GM23338 (cell line): Measurements from ENCODE around the gene TRIM37. TPM values are rescaled to one million over a fixed set of nuclear protein-coding genes. Genes with fewer than 3 reads are reported as not detected.

Source experiments
- ATAC-seq: fragments of 200-7000 bp; cut with Tn5 transposase; 3 replicates; pipeline ENCODE4 v1.9.1; 2020
- DNase-seq: peaks from one replicate; pipeline ENCODE4 v3.0.0-alpha.2; 2015; ENCODE audit warnings: low spot score
- H2AFZ ChIP-seq: fragments of 200-600 bp; sonication (generic); 2 replicates; pipeline ENCODE4 v1.8.0; 2016; ENCODE audit warnings: antibody characterized with exemption, mild to moderate bottlenecking, moderate library complexity
- H3F3A ChIP-seq: fragments of 200-600 bp; sonication (generic); replicated peaks from 2 replicates; pipeline ENCODE4 v1.8.0; 2017; ENCODE audit warnings: antibody characterized with exemption, mixed run types, low read depth
- H3K27ac ChIP-seq: fragments of 200-600 bp; sonication (generic); 2 replicates; pipeline ENCODE4 v1.6.1; 2016; ENCODE audit warnings: low read depth
- H3K27me3 ChIP-seq: fragments of 200-600 bp; sonication (generic); 2 replicates; pipeline ENCODE4 v1.8.0; 2016; ENCODE audit warnings: mild to moderate bottlenecking, mixed run types, moderate library complexity; ENCODE audit not compliant: insufficient read depth
- H3K36me3 ChIP-seq: fragments of 200-600 bp; sonication (generic); 2 replicates; pipeline ENCODE4 v1.8.0; 2016; ENCODE audit warnings: mild to moderate bottlenecking; ENCODE audit not compliant: insufficient read depth
- H3K4me1 ChIP-seq: fragments of 200-600 bp; sonication (generic); 2 replicates; pipeline ENCODE4 v1.8.0; 2016; ENCODE audit warnings: mild to moderate bottlenecking, moderate library complexity; ENCODE audit not compliant: insufficient read depth
- H3K4me2 ChIP-seq: fragments of 200-600 bp; sonication (generic); 2 replicates; pipeline ENCODE4 v1.7.1; 2017; ENCODE audit warnings: mixed run types
- H3K4me3 ChIP-seq: fragments of 200-600 bp; sonication (generic); 2 replicates; pipeline ENCODE4 v1.6.1; 2016; ENCODE audit warnings: mixed run types
- H3K79me2 ChIP-seq: fragments of 200-600 bp; sonication (generic); replicated peaks from 2 replicates; pipeline ENCODE4 v1.8.0; 2017; ENCODE audit warnings: mild to moderate bottlenecking; ENCODE audit not compliant: insufficient read depth
- H3K9me2 ChIP-seq: fragments of 200-600 bp; sonication (generic); 2 replicates; pipeline ENCODE4 v1.8.0; 2017; ENCODE audit not compliant: insufficient read depth
- H4K20me1 ChIP-seq: fragments of 200-600 bp; sonication (generic); replicated peaks from 2 replicates; pipeline ENCODE4 v1.8.0; 2017; ENCODE audit warnings: mild to moderate bottlenecking; ENCODE audit not compliant: insufficient read depth
- H3K27ac Mint-ChIP-seq: 2 replicates; pipeline ENCODE4 v1.8.0; 2020; ENCODE audit warnings: inconsistent platforms, mild to moderate bottlenecking, moderate library complexity, mixed read lengths
- H3K27me3 Mint-ChIP-seq: 3 replicates; pipeline ENCODE4 v1.8.0; 2022; ENCODE audit warnings: low read depth, mild to moderate bottlenecking, moderate library complexity, mixed read lengths, inconsistent platforms; ENCODE audit not compliant: insufficient read depth, poor library complexity
- H3K36me3 Mint-ChIP-seq: 3 replicates; pipeline ENCODE4 v1.8.0; 2021; ENCODE audit warnings: low read depth, mild to moderate bottlenecking, inconsistent platforms, moderate library complexity, mixed read lengths
- H3K4me1 Mint-ChIP-seq: 3 replicates; pipeline ENCODE4 v1.8.0; 2020; ENCODE audit warnings: mild to moderate bottlenecking, inconsistent platforms, mixed read lengths
- H3K4me3 Mint-ChIP-seq: 3 replicates; pipeline ENCODE4 v1.8.0; 2021; ENCODE audit warnings: moderate library complexity, mild to moderate bottlenecking, inconsistent platforms, mixed read lengths
- H3K9me3 Mint-ChIP-seq: 3 replicates; pipeline ENCODE4 v1.8.0; 2020; ENCODE audit warnings: moderate library complexity, mild to moderate bottlenecking, inconsistent platforms, mixed read lengths
- CREB1 ChIP-seq: fragments of 250-450 bp; sonication (Bioruptor Pico); IDR thresholded peaks from 2 replicates; pipeline ENCODE4 v1.5.0; 2020; ENCODE audit warnings: low read depth, mild to moderate bottlenecking, moderate library complexity
- ETS1 ChIP-seq: IDR thresholded peaks from 2 replicates; pipeline ENCODE4 v1.6.1; 2016; ENCODE audit warnings: antibody characterized with exemption
- EZH2 ChIP-seq: fragments of 200-600 bp; sonication (generic); IDR thresholded peaks from one replicate; pipeline ENCODE4 v1.8.0; 2017; ENCODE audit warnings: antibody characterized with exemption, mild to moderate bottlenecking, low read depth; ENCODE audit not compliant: unreplicated experiment
- EZH2phosphoT487 ChIP-seq: fragments of 200-600 bp; sonication (generic); IDR thresholded peaks from one replicate; pipeline ENCODE4 v1.8.1; 2018; ENCODE audit warnings: antibody characterized with exemption; ENCODE audit not compliant: unreplicated experiment
- JUNB ChIP-seq: IDR thresholded peaks from one replicate; pipeline ENCODE4 v1.6.1; 2016; ENCODE audit warnings: antibody characterized with exemption; ENCODE audit not compliant: unreplicated experiment
- NANOG ChIP-seq: IDR thresholded peaks from 2 replicates; pipeline ENCODE4 v1.6.1; 2016; ENCODE audit warnings: antibody characterized with exemption, borderline replicate concordance
- POLR2AphosphoS5 ChIP-seq: IDR thresholded peaks from 2 replicates; pipeline ENCODE4 v1.6.1; 2016; ENCODE audit warnings: antibody characterized with exemption, low read depth
- ZNF331 ChIP-seq: fragments of 250-450 bp; sonication (Bioruptor Pico); IDR thresholded peaks from 2 replicates; pipeline ENCODE4 v1.5.0; 2020; ENCODE audit warnings: low read depth, mild to moderate bottlenecking, moderate library complexity
- long read RNA-seq: library from polyadenylated mRNA; unstranded; transcript quantifications from one replicate; pipeline ENCODE4 v2.0.0, GENCODE V29; 2020; ENCODE audit not compliant: unreplicated experiment
- polyA plus RNA-seq: library from polyadenylated mRNA; unstranded; fragments of >200 nt; fragmentation: Nextera tagmentation; extraction: Ambion mirVana; gene quantifications from 2 replicates; pipeline ENCODE4 v1.2.1, GENCODE V29; 2016
- total RNA-seq: library from RNA; depleted of rRNA; stranded (reverse); fragments of >200 nt; shearing (Covaris generic); gene quantifications from 2 replicates; pipeline ENCODE4 v1.2.3, GENCODE V29; 2014; rRNA removed
- TF ChIP-seq, protein P1 (sequence below): IDR thresholded peaks from one replicate; pipeline ENCODE4 v1.6.1; 2018; ENCODE audit warnings: antibody characterized with exemption; ENCODE audit not compliant: unreplicated experiment

Gene TRIM37
- total RNA-seq (65.3 and 71.2 TPM in 2 replicates), polyA plus RNA-seq (47.6 and 61.1 TPM in 2 replicates)
- long read RNA-seq, full-length matches to known transcripts: 10 of 34 reads
- long read RNA-seq, partial matches to known transcripts: 9 of 34 reads
- long read RNA-seq, other reads (novel, unspliced or antisense): 15 of 34 reads

GRCh38 chr17:59106463-59107305 is at the start of gene TRIM37:
Gene TRIM37 (minus strand): TSS chr17:59106880. CDS start chr17:59106461, 419 bp downstream.
- peak; percentile 99 for DNase-seq
- Histone ChIP-seq H3K4me1 (peaks cover 5% of the 10 kb centered on the region; the same call in 1 of the 2 replicates), H2AFZ (peak within 1 kb of the TSS; percentile 86), H3K4me2 (peak within 1 kb of the TSS; percentile 96), H3K9me2 (no peaks in the 10 kb centered on the region), H3K36me3 (peaks cover 11% of the 10 kb centered on the region), H4K20me1 (peaks cover 18% of the 10 kb centered on the region), H3K79me2 (peaks cover 44% of the 10 kb centered on the region), H3K27me3 (no peaks in the 10 kb centered on the region), H3F3A (peaks cover 10% of the 10 kb centered on the region), H3K27ac (peak within 1 kb of the TSS; percentile 96), H3K4me3 (peak within 1 kb of the TSS; percentile 96)
- Mint-ChIP-seq H3K27me3 (peaks cover 12% of the 10 kb centered on the region), H3K36me3 (peaks cover 35% of the 10 kb centered on the region), H3K9me3 (no peaks in the 10 kb centered on the region), H3K4me3 (peak within 1 kb of the TSS; percentile 97), H3K27ac (peak within 1 kb of the TSS; percentile 94), H3K4me1 (peaks cover 7% of the 10 kb centered on the region; the same call in 2 of the 3 replicates)
- TF ChIP-seq EZH2phosphoT487 (no peak), JUNB (no peak), ZNF331 (CRISPR knock-in tag) (no peak), POLR2AphosphoS5 (peak; percentile 83), ETS1 (peak; percentile 43; the same call in 1 of the 2 replicates), EZH2 (no peak), CREB1 (CRISPR knock-in tag) (no peak), NANOG (0 out of 2 replicates have a peak, but pooled peaks have one; percentile 3)
- TF ChIP-seq, protein P1, sequence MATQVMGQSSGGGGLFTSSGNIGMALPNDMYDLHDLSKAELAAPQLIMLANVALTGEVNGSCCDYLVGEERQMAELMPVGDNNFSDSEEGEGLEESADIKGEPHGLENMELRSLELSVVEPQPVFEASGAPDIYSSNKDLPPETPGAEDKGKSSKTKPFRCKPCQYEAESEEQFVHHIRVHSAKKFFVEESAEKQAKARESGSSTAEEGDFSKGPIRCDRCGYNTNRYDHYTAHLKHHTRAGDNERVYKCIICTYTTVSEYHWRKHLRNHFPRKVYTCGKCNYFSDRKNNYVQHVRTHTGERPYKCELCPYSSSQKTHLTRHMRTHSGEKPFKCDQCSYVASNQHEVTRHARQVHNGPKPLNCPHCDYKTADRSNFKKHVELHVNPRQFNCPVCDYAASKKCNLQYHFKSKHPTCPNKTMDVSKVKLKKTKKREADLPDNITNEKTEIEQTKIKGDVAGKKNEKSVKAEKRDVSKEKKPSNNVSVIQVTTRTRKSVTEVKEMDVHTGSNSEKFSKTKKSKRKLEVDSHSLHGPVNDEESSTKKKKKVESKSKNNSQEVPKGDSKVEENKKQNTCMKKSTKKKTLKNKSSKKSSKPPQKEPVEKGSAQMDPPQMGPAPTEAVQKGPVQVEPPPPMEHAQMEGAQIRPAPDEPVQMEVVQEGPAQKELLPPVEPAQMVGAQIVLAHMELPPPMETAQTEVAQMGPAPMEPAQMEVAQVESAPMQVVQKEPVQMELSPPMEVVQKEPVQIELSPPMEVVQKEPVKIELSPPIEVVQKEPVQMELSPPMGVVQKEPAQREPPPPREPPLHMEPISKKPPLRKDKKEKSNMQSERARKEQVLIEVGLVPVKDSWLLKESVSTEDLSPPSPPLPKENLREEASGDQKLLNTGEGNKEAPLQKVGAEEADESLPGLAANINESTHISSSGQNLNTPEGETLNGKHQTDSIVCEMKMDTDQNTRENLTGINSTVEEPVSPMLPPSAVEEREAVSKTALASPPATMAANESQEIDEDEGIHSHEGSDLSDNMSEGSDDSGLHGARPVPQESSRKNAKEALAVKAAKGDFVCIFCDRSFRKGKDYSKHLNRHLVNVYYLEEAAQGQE: no peak
- peak; percentile 96 for ATAC-seq
